ENCODE results near the gene SV2C.

DNA sequence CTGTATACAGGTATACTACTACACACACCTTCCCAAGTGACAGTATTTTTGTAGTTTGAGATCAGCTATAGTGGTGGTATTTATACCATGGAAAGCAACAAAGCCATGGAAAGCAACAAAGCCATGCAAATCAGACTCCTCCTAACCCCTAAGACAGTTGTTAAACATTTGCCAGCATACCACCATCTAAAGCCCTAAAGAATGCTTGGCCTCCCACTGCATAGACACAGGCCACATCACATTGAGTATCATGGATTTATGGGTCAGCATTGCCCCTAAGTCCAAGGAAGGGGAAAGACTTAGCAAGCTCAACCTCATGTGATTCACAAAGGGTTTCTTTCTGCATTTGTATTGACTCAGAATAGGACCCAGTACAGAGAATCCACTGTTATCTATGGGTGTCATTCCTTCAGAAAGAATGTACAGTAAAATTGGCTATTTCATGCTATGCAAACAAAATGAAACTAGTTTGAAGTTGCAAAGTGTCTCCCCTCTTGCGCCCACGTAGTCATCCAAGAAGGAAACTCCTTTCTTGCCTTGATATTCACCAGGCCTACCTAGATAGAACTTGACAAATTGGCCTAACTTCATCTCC lies 249.5 kb downstream of the SV2C start:
- TF ChIP-seq POLR2A (IDR thresholded peaks at IDR 0.05) (no peak), CTCF (IDR thresholded peaks at IDR 0.05) (no peak)
